ENCODE measurements around the gene LGALS3.

LGALS3 gene

GRCh38 chr14:55116246-55117030, 12.6 kb upstream of the LGALS3 start:
- POLR2A ChIA-PET = interaction anchor here (1.1 to 1.9 kb wide), 2 partner anchors 8 to 13 kb away, joined by 3 to 6 read pairs; no protein-coding TSS in a partner anchor
- CTCF ChIA-PET = interaction anchor here (0.6 to 1.2 kb wide), 2 partner anchors 21 to 52 kb away, joined by 3 read pairs; no protein-coding TSS in a partner anchor
- TF ChIP-seq TARDBP (IDR thresholded peaks at IDR 0.05) (no peak), SP1 (IDR thresholded peaks at IDR 0.05) (no peak), FOXA1 (IDR thresholded peaks at IDR 0.05) (no peak), ELF4 (IDR thresholded peaks at IDR 0.05) (no peak), CTBP1 (IDR thresholded peaks at IDR 0.05; ENCODE audit: borderline replicate concordance) (no peak), FOXK2 (IDR thresholded peaks at IDR 0.05) (no peak), ZNF384 (IDR thresholded peaks at IDR 0.05) (no peak), FOXM1 (IDR thresholded peaks at IDR 0.05; ENCODE audit: borderline replicate concordance) (no peak), L3MBTL2 (conservative IDR thresholded peaks at IDR 0.05) (no peak), HDGF (IDR thresholded peaks at IDR 0.05; ENCODE audit: borderline replicate concordance) (no peak), ARNT (IDR thresholded peaks at IDR 0.05) (no peak), PKNOX1 (IDR thresholded peaks at IDR 0.05) (no peak), SUZ12 (IDR thresholded peaks at IDR 0.05) (no peak), NFRKB (IDR thresholded peaks at IDR 0.05) (no peak)
- DNase-seq (ENCODE audit: extremely low spot score) = no peak

GRCh38 chr14:55117803-55118441, 11.1 kb upstream of the LGALS3 start:
- no peak for TF ChIP-seq FOXA1 (IDR thresholded peaks at IDR 0.05)
- no peak for TF ChIP-seq PKNOX1 (IDR thresholded peaks at IDR 0.05)
- TF ChIP-seq BHLHE40 (IDR thresholded peaks at IDR 0.05; ENCODE audit: borderline replicate concordance) = no peak
- no peak for TF ChIP-seq NFRKB (IDR thresholded peaks at IDR 0.05)
- TF ChIP-seq ZNF384 (IDR thresholded peaks at IDR 0.05) = no peak
- TF ChIP-seq ARNT (IDR thresholded peaks at IDR 0.05) = no peak
- no peak for TF ChIP-seq SUZ12 (IDR thresholded peaks at IDR 0.05)
- no peak for TF ChIP-seq L3MBTL2 (conservative IDR thresholded peaks at IDR 0.05)
- no peak for TF ChIP-seq FOXM1 (IDR thresholded peaks at IDR 0.05; ENCODE audit: borderline replicate concordance)
- no peak for TF ChIP-seq TARDBP (IDR thresholded peaks at IDR 0.05)
- no peak for TF ChIP-seq FOXK2 (IDR thresholded peaks at IDR 0.05)
- TF ChIP-seq ELF4 (IDR thresholded peaks at IDR 0.05) = no peak
- no peak for TF ChIP-seq HDGF (IDR thresholded peaks at IDR 0.05; ENCODE audit: borderline replicate concordance)
- TF ChIP-seq CTBP1 (IDR thresholded peaks at IDR 0.05; ENCODE audit: borderline replicate concordance) = no peak
- TF ChIP-seq SP1 (IDR thresholded peaks at IDR 0.05) = no peak
- TF ChIP-seq LEF1 (IDR thresholded peaks at IDR 0.05; ENCODE audit: borderline replicate concordance) = no peak
- DNase-seq (ENCODE audit: extremely low spot score) = no peak
- ChIA-PET POLR2A (interaction anchor here (1.1 to 1.9 kb wide), 2 partner anchors 10 to 12 kb away, joined by 3 to 6 read pairs; no protein-coding TSS in a partner anchor), CTCF (interaction anchor here (0.9 kb wide), 1 partner anchor 28 kb away, joined by 4 read pairs; no protein-coding TSS in a partner anchor)

- ChIA-PET CTCF (interaction anchor here (0.9 kb wide), 1 partner anchor 29 kb away, joined by 4 read pairs; no protein-coding TSS in a partner anchor), POLR2A (interaction anchor here (1.2 kb wide), 1 partner anchor 67 kb away, joined by 5 read pairs; the partner anchor contains the start of gene MAPK1IP1L)
- DNase-seq (ENCODE audit: extremely low spot score) = no peak
- TF ChIP-seq BHLHE40 (IDR thresholded peaks at IDR 0.05; ENCODE audit: borderline replicate concordance) = no peak
These were observed 10.3 kb upstream of the LGALS3 start for GRCh38 chr14:55118761-55119160.

GRCh38 chr14:55120571-55121495, 8.2 kb upstream of the LGALS3 start:
- TF ChIP-seq FOXM1 (IDR thresholded peaks at IDR 0.05; ENCODE audit: borderline replicate concordance) = no peak
- TF ChIP-seq FOXA1 (IDR thresholded peaks at IDR 0.05) = no peak
- TF ChIP-seq BHLHE40 (IDR thresholded peaks at IDR 0.05; ENCODE audit: borderline replicate concordance) = no peak
- no peak for TF ChIP-seq TARDBP (IDR thresholded peaks at IDR 0.05)
- no peak for TF ChIP-seq HDGF (IDR thresholded peaks at IDR 0.05; ENCODE audit: borderline replicate concordance)
- no peak for TF ChIP-seq L3MBTL2 (conservative IDR thresholded peaks at IDR 0.05)
- no peak for TF ChIP-seq ELF4 (IDR thresholded peaks at IDR 0.05)
- TF ChIP-seq LEF1 (IDR thresholded peaks at IDR 0.05; ENCODE audit: borderline replicate concordance) = no peak
- no peak for TF ChIP-seq SP1 (IDR thresholded peaks at IDR 0.05)
- TF ChIP-seq SUZ12 (IDR thresholded peaks at IDR 0.05) = no peak
- TF ChIP-seq ZNF384 (IDR thresholded peaks at IDR 0.05) = no peak
- no peak for TF ChIP-seq NFRKB (IDR thresholded peaks at IDR 0.05)
- no peak for TF ChIP-seq CTBP1 (IDR thresholded peaks at IDR 0.05; ENCODE audit: borderline replicate concordance)
- no peak for TF ChIP-seq ARNT (IDR thresholded peaks at IDR 0.05)
- TF ChIP-seq FOXK2 (IDR thresholded peaks at IDR 0.05) = no peak
- no peak for TF ChIP-seq PKNOX1 (IDR thresholded peaks at IDR 0.05)
- DNase-seq (ENCODE audit: extremely low spot score) = no peak
- ChIA-PET POLR2A (no interaction called here), CTCF (interaction anchor here (0.8 to 0.9 kb wide), 2 partner anchors 13 to 29 kb away, joined by 4 to 6 read pairs; no protein-coding TSS in a partner anchor)
